Caco-2 (cell line): ENCODE results near the gene PLA2G4D. TPM values are rescaled to one million over a fixed set of nuclear protein-coding genes. Genes with fewer than 3 reads are reported as not detected.

Experiments used
- BruUV-seq: library from RNA; stranded (reverse); fragments of 400-500 nt; replicated peaks from 2 replicates; lab custom pipeline; 2021; lab: Mats Ljungman, UMichigan
- CTCF ChIA-PET: fragments of 300-600 bp; sonication (Branson Sonifier 250); formaldehyde crosslinking; loops from one replicate; lab custom pipeline; 2022; ENCODE audit warnings: antibody characterized with exemption; lab: Charles Lee
- POLR2A ChIA-PET: fragments of 300-600 bp; sonication (Branson Sonifier 250); formaldehyde crosslinking; loops from one replicate; lab custom pipeline; 2022; ENCODE audit warnings: antibody characterized with exemption; lab: Charles Lee
- DNase-seq, 2 experiments: peaks; one replicate each; pipeline versions ENCODE4 v3.0.0 to v3.0.0-alpha.2; 2020 to 2022
- H3K27me3 ChIP-seq: replicated peaks from 2 replicates; pipeline ENCODE4 v1.6.0; 2011; ENCODE audit warnings: low read length; ENCODE audit not compliant: control insufficient read depth, insufficient read depth
- H3K36me3 ChIP-seq: 2 replicates; pipeline ENCODE4 v1.5.1; 2011; ENCODE audit warnings: low read length; ENCODE audit not compliant: control insufficient read depth, insufficient read depth
- H3K4me1 ChIP-seq: fragments of 250-450 bp; sonication (Bioruptor Pico); 2 replicates; pipeline ENCODE4 v1.5.1; 2020; ENCODE audit warnings: mild to moderate bottlenecking
- H3K4me3 ChIP-seq: 2 replicates; pipeline ENCODE4 v1.5.1; 2011; ENCODE audit warnings: low read depth, mild to moderate bottlenecking, control low read depth, low read length
- H3K9me3 ChIP-seq: fragments of 250-450 bp; sonication (Bioruptor Pico); 2 replicates; pipeline ENCODE4 v1.5.1; 2020; ENCODE audit warnings: mild to moderate bottlenecking, moderate library complexity
- H3K27ac Mint-ChIP-seq: one replicate; pipeline ENCODE4 v1.8.0; 2022; ENCODE audit warnings: mixed read lengths; ENCODE audit not compliant: unreplicated experiment
- H3K27me3 Mint-ChIP-seq: one replicate; pipeline ENCODE4 v1.8.0; 2022; ENCODE audit warnings: mixed read lengths; ENCODE audit not compliant: insufficient read depth, unreplicated experiment
- H3K36me3 Mint-ChIP-seq: one replicate; pipeline ENCODE4 v1.8.0; 2022; ENCODE audit warnings: mild to moderate bottlenecking, mixed read lengths; ENCODE audit not compliant: insufficient read depth, unreplicated experiment
- H3K4me1 Mint-ChIP-seq: one replicate; pipeline ENCODE4 v1.8.0; 2022; ENCODE audit warnings: low read depth, mixed read lengths; ENCODE audit not compliant: unreplicated experiment
- H3K4me3 Mint-ChIP-seq: one replicate; pipeline ENCODE4 v1.8.0; 2022; ENCODE audit warnings: mild to moderate bottlenecking, moderate library complexity, mixed read lengths; ENCODE audit not compliant: unreplicated experiment
- H3K9me3 Mint-ChIP-seq: one replicate; pipeline ENCODE4 v1.8.0; 2022; ENCODE audit warnings: mixed read lengths; ENCODE audit not compliant: unreplicated experiment
- CTCF ChIP-seq, 2 experiments: fragments of 200-600 bp in 1 of 2; IDR thresholded peaks; 1 replicate in 1 of 2; 2 replicates in 1 of 2; pipeline versions ENCODE4 v1.5.1 to v1.8.0; 2011 to 2022; ENCODE audit warnings: antibody characterized with exemption in 1 of 2, control low read depth in 1 of 2, inconsistent platforms in 1 of 2, low read depth in 1 of 2, low read length in 1 of 2, mild to moderate bottlenecking in 1 of 2, moderate library complexity in 1 of 2; ENCODE audit not compliant: insufficient read depth in 1 of 2, severe bottlenecking in 1 of 2, unreplicated experiment in 1 of 2
- intact Hi-C: fragments of 100-400 bp; cut with micrococcal nuclease; formaldehyde crosslinking; loops from one replicate; pipeline ENCODE4 v1.10.0; 2022; ENCODE audit not compliant: unreplicated experiment
- total RNA-seq: library from RNA; stranded (reverse); gene quantifications from 2 replicates; pipeline ENCODE4 v1.2.3, GENCODE V29; 2022

The PLA2G4D gene
- total RNA-seq, 1 experiment from 2014 or later: not detected

GRCh38 chr15:42024303-42024702 lies 70.1 kb downstream of the PLA2G4D start:
- H3K27ac Mint-ChIP-seq: peak overlapping the region; percentile 30
- H3K4me3 Mint-ChIP-seq: no peak overlapping the region
- no peaks in the 10 kb centered on the region for H3K4me1 Mint-ChIP-seq
- Histone ChIP-seq H3K4me1 (no peaks in the 10 kb centered on the region), H3K36me3 (no peaks in the 10 kb centered on the region), H3K27me3 (no peaks in the 10 kb centered on the region), H3K4me3 (no peak overlapping the region), H3K9me3 (peaks cover 31% of the 10 kb centered on the region)
- intact Hi-C loops: no loop called here
- POLR2A ChIA-PET: no interaction called here
- H3K27me3 Mint-ChIP-seq: no peaks in the 10 kb centered on the region
- no peak for DNase-seq
- H3K36me3 Mint-ChIP-seq: peaks cover 18% of the 10 kb centered on the region
- CTCF ChIA-PET: no interaction called here
- TF ChIP-seq CTCF (IDR thresholded peaks at IDR 0.05; ENCODE audit: insufficient read depth in 1 of 2, low read depth in 1 of 2, low read length in 1 of 2, severe bottlenecking in 1 of 2, unreplicated experiment in 1 of 2): no peak
- peaks cover 52% of the 10 kb centered on the region for H3K9me3 Mint-ChIP-seq
- BruUV-seq: no TSS peak

DNA sequence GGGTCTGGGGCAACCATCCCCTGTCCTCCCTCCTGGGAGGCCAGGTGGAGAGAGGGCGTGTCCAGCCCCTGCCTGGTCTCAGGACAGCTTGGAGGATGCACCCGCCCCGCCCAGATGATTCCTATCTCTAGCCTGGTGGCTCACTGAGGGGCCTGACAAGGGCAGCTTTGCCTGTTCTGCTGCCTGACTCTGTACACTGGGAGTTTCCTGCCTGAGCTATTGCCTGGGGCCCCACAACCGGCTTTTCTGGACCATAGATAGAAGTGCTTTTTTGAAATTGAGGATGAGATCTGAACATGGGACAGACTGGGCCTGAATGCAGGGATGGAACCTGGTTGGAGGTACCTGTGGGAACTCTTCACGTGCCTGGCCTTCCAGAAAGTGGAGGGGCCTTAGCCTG lies 72.8 kb downstream of the PLA2G4D start:
- Mint-ChIP-seq H3K9me3 (peaks cover 38% of the 10 kb centered on the region), H3K4me1 (no peaks in the 10 kb centered on the region), H3K36me3 (peaks cover 18% of the 10 kb centered on the region), H3K27me3 (no peaks in the 10 kb centered on the region), H3K27ac (no peak overlapping the region), H3K4me3 (no peak overlapping the region)
- Histone ChIP-seq H3K36me3 (no peaks in the 10 kb centered on the region), H3K4me1 (no peaks in the 10 kb centered on the region), H3K9me3 (peaks cover 31% of the 10 kb centered on the region), H3K27me3 (no peaks in the 10 kb centered on the region), H3K4me3 (no peak overlapping the region)
- DNase-seq: no peak
- POLR2A ChIA-PET: no interaction called here
- intact Hi-C loops: no loop called here
- TF ChIP-seq CTCF (IDR thresholded peaks at IDR 0.05; ENCODE audit: insufficient read depth in 1 of 2, low read depth in 1 of 2, low read length in 1 of 2, severe bottlenecking in 1 of 2, unreplicated experiment in 1 of 2): no peak
- BruUV-seq: no TSS peak
- CTCF ChIA-PET: interaction anchor here (0.7 kb wide), 1 partner anchor 49 kb away, joined by 3 read pairs; no protein-coding TSS in a partner anchor

DNA sequence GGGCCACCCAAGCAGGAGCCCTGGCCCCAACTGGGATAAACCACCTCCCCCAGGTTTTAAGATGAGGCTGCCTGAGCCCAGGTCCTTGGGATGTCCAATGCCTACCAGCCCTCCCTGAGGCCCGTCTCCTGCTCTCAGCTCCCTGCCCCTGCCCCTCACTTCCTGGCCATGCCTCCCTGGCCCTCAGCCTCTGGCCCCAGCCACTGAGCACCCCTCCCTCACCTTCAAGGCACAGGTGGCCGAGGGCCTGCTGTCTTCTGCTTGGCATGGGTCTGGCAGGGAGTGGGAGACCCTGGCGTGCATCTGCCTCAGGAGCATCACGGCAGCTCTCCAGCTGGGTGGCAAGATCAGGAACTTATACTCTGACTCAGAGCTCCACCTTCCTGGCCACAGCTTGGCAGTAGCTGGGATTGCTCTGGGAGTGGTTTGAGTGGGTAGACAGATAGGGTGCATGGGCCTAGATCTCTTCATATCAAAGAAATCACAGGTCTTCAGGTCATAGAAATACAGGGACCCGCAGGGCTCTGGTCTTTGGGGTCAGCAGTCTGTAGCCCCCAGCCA lies 73.6 kb downstream of the PLA2G4D start, which contains the start of gene PLA2G4E:
PLA2G4E (minus strand) TSS at position 330 of the 561 bp plus-strand sequence; CDS start at position 318, 12 bp downstream.
- Histone ChIP-seq H3K27me3 (no peaks in the 10 kb centered on the region), H3K9me3 (peaks cover 31% of the 10 kb centered on the region), H3K36me3 (no peaks in the 10 kb centered on the region), H3K4me3 (no peak within 1 kb of the TSS), H3K4me1 (no peaks in the 10 kb centered on the region)
- CTCF ChIA-PET: no interaction called here
- no peak within 1 kb of the TSS for H3K4me3 Mint-ChIP-seq
- intact Hi-C loops: no loop called here
- no peak for TF ChIP-seq CTCF (IDR thresholded peaks at IDR 0.05; ENCODE audit: insufficient read depth in 1 of 2, low read depth in 1 of 2, low read length in 1 of 2, severe bottlenecking in 1 of 2, unreplicated experiment in 1 of 2)
- H3K27ac Mint-ChIP-seq: no peak within 1 kb of the TSS
- H3K4me1 Mint-ChIP-seq: no peaks in the 10 kb centered on the region
- DNase-seq: no peak
- no peaks in the 10 kb centered on the region for H3K27me3 Mint-ChIP-seq
- POLR2A ChIA-PET: no interaction called here
- no TSS peak for BruUV-seq
- H3K9me3 Mint-ChIP-seq: peaks cover 30% of the 10 kb centered on the region
- H3K36me3 Mint-ChIP-seq: peaks cover 18% of the 10 kb centered on the region
